CD14-positive monocyte (primary cell): ENCODE results near the gene ST3GAL4. TPM values are rescaled to one million over a fixed set of nuclear protein-coding genes. Genes with fewer than 3 reads are reported as not detected.

ENCODE experiments used
- DNase-seq, 3 donors: peaks; one replicate each; pipeline ENCODE4 v3.0.0-alpha.2; 2011 to 2022
- H2AFZ ChIP-seq: 2 replicates; pipeline ENCODE4 v1.6.0; 2012; ENCODE audit warnings: mild to moderate bottlenecking, low read depth, low read length, inconsistent platforms; ENCODE audit not compliant: insufficient read depth, poor library complexity, severe bottlenecking
- H3K27ac ChIP-seq, 2 donors: 1 replicate in 1 of 2; 2 replicates in 1 of 2; pipeline ENCODE4 v1.5.1; 2012 to 2013; ENCODE audit warnings: low read length in 2 of 2, control low read depth in 1 of 2, inconsistent platforms in 1 of 2, low read depth in 1 of 2, mild to moderate bottlenecking in 1 of 2
- H3K27me3 ChIP-seq, 2 donors: one replicate each; pipeline versions ENCODE4 v1.6.0 to v1.6.1; 2011 to 2013; ENCODE audit warnings: low read length in 2 of 2; ENCODE audit not compliant: control insufficient read depth in 2 of 2, insufficient read depth in 2 of 2
- H3K36me3 ChIP-seq, 2 donors: replicated peaks in 1 of 2; 1 replicate in 1 of 2; 2 replicates in 1 of 2; pipeline versions ENCODE4 v1.5.1 to v1.6.1; 2012 to 2013; ENCODE audit warnings: low read length in 2 of 2, control low read depth in 1 of 2, inconsistent platforms in 1 of 2, mild to moderate bottlenecking in 1 of 2; ENCODE audit not compliant: insufficient read depth in 2 of 2, control insufficient read depth in 1 of 2
- H3K4me1 ChIP-seq, 2 donors: 1 replicate in 1 of 2; 2 replicates in 1 of 2; pipeline versions ENCODE4 v1.5.1 to v1.6.1; 2012 to 2013; ENCODE audit warnings: low read length in 2 of 2, control low read depth in 1 of 2, inconsistent platforms in 1 of 2, mild to moderate bottlenecking in 1 of 2, moderate library complexity in 1 of 2; ENCODE audit not compliant: insufficient read depth in 2 of 2, control insufficient read depth in 1 of 2
- H3K4me2 ChIP-seq: replicated peaks from 2 replicates; pipeline ENCODE3; 2012; ENCODE audit warnings: low read length, moderate library complexity, mild to moderate bottlenecking; ENCODE audit not compliant: poor library complexity, severe bottlenecking; ENCODE audit errors: extremely low read depth
- H3K4me3 ChIP-seq, 3 experiments: fragments of 200-600 bp in 1 of 3; sonication (generic) in 1 of 3; replicated peaks in 1 of 3; 1 replicate in 2 of 3; 2 replicates in 1 of 3; pipeline ENCODE4 v1.5.1; 2011 to 2013; ENCODE audit warnings: low read length in 3 of 3, mild to moderate bottlenecking in 3 of 3, control low read depth in 2 of 3, low read depth in 2 of 3, inconsistent platforms in 1 of 3, moderate library complexity in 1 of 3
- H3K79me2 ChIP-seq: 2 replicates; pipeline ENCODE4 v1.6.0; 2012; ENCODE audit warnings: mild to moderate bottlenecking, control low read depth, inconsistent platforms, low read length, moderate library complexity; ENCODE audit not compliant: insufficient read depth
- H3K9ac ChIP-seq: 2 replicates; pipeline ENCODE4 v1.6.0; 2017; ENCODE audit warnings: low read length, mild to moderate bottlenecking; ENCODE audit not compliant: insufficient read depth, poor library complexity, severe bottlenecking
- H3K9me3 ChIP-seq, 2 donors: replicated peaks in 1 of 2; 1 replicate in 1 of 2; 2 replicates in 1 of 2; pipeline versions ENCODE4 v1.5.1 to v1.6.1; 2012 to 2013; ENCODE audit warnings: low read length in 2 of 2, control low read depth in 1 of 2; ENCODE audit not compliant: control insufficient read depth in 1 of 2, insufficient read depth in 1 of 2
- H4K20me1 ChIP-seq: 2 replicates; pipeline ENCODE4 v1.6.0; 2012; ENCODE audit warnings: mild to moderate bottlenecking, low read length, control low read depth, moderate library complexity; ENCODE audit not compliant: insufficient read depth
- H3K27ac Mint-ChIP-seq, 7 donors: one replicate each; pipeline ENCODE4 v1.8.0; 2020; ENCODE audit warnings: mild to moderate bottlenecking in 7 of 7, mixed read lengths in 7 of 7, moderate library complexity in 6 of 7, inconsistent platforms in 2 of 7
- H3K27me3 Mint-ChIP-seq, 3 donors: one replicate each; pipeline ENCODE4 v1.8.0; 2021 to 2022; ENCODE audit warnings: low read depth in 3 of 3, mild to moderate bottlenecking in 3 of 3, mixed read lengths in 3 of 3, moderate library complexity in 3 of 3, inconsistent platforms in 1 of 3
- H3K36me3 Mint-ChIP-seq, 2 donors: one replicate each; pipeline ENCODE4 v1.8.0; 2020; ENCODE audit warnings: mixed read lengths in 2 of 2, inconsistent platforms in 1 of 2, mild to moderate bottlenecking in 1 of 2
- H3K4me1 Mint-ChIP-seq: one replicate; pipeline ENCODE4 v1.8.0; 2020; ENCODE audit warnings: mild to moderate bottlenecking, mixed read lengths
- H3K4me3 Mint-ChIP-seq, 2 donors: one replicate each; pipeline ENCODE4 v1.8.0; 2020; ENCODE audit warnings: mild to moderate bottlenecking in 2 of 2, mixed read lengths in 2 of 2, moderate library complexity in 1 of 2
- H3K9me3 Mint-ChIP-seq, 7 donors: one replicate each; pipeline ENCODE4 v1.8.0; 2020 to 2022; ENCODE audit warnings: mixed read lengths in 7 of 7, mild to moderate bottlenecking in 6 of 7, moderate library complexity in 6 of 7, inconsistent platforms in 2 of 7
- WGBS: methylation state at CpG from one replicate; pipeline ENCODE4 v1.1.5; 2013; ENCODE audit warnings: missing lambda C conversion rate; ENCODE audit not compliant: insufficient coverage; 5-methylcytosine and 5-hydroxymethylcytosine counted together
- intact Hi-C, 2 donors: fragments of 100-400 bp; cut with micrococcal nuclease; formaldehyde crosslinking; loops; one replicate each; pipeline versions ENCODE4 v1.15.0 to v1.15.1; 2023
- polyA plus RNA-seq, 3 donors: library from polyadenylated mRNA; depleted of rRNA in 1 of 3; unstranded in 2 of 3; stranded (reverse) in 1 of 3; fragments of 300-500 nt in 2 of 3; fragments of >200 nt in 1 of 3; fragmentation: Illumina TruSeq in 2 of 3; gene quantifications; 1 replicate in 2 of 3; 2 replicates in 1 of 3; pipeline ENCODE4 v1.2.3, GENCODE V29; 2012 to 2021
- TF ChIP-seq, protein P1 (sequence below): fragments of 200-600 bp; IDR thresholded peaks from one replicate; pipeline ENCODE4 v1.8.0; 2022; ENCODE audit warnings: antibody characterized with exemption, mild to moderate bottlenecking

ST3GAL4 gene
- polyA plus RNA-seq, 3 donors = 7.8 to 14.3 (median 10.1) TPM

DNA sequence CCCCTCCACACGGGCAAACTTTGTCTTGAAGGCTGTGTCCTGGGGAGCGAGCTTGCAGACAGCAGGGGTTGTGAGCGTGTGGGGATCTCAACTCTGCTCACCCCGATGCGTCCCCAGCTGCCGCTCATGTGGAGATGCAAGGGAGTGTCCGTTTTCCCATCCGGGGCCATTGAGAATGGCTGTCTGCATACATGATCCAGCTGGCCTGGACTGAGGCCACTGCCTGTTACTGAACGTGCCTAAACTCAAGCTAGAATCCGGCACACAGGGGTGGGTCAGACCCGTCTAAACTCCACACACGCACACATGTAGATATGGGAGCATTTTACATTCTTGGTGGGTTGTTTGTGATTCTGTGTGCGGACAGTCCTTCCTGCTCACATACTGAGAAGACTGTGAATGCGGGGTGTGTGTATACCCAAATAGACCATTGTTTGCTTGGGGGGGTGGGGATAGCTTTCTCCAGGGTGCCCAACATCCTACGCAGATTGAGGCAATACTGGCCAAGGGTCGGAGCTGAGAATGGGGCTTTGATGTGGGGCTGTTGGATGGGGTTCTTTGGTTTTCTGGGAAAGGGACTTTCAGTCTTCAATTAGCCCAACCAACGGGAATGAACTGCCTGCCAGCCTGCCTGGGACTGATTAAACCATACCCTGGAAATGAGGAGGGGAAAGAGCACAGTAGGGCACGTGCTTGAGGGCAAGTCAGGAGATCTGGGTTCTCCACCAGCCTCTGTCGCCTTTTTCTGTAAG, 60.4 kb downstream of the ST3GAL4 start:
- peak overlapping the region; percentile 73 for H3K4me2 ChIP-seq
- H3K36me3 ChIP-seq = peaks cover 3 to 41% of the 10 kb centered on the region in 2 donors
- intact Hi-C loops = no loop called here
- 90% methylated on average over 14 of the region's 19 CpGs for WGBS
- H3K27ac ChIP-seq = peak overlapping the region in 1 of 2 donors; percentile 62
- peaks cover 17 to 25% of the 10 kb centered on the region in 2 donors for H3K4me1 ChIP-seq
- H3K27me3 ChIP-seq = no peaks in the 10 kb centered on the region
- DNase-seq = no peak
- H3K9ac ChIP-seq = peak overlapping the region; percentile 69
- H3K4me3 Mint-ChIP-seq = peak overlapping the region; percentile 71 to 83
- TF ChIP-seq, protein P1, sequence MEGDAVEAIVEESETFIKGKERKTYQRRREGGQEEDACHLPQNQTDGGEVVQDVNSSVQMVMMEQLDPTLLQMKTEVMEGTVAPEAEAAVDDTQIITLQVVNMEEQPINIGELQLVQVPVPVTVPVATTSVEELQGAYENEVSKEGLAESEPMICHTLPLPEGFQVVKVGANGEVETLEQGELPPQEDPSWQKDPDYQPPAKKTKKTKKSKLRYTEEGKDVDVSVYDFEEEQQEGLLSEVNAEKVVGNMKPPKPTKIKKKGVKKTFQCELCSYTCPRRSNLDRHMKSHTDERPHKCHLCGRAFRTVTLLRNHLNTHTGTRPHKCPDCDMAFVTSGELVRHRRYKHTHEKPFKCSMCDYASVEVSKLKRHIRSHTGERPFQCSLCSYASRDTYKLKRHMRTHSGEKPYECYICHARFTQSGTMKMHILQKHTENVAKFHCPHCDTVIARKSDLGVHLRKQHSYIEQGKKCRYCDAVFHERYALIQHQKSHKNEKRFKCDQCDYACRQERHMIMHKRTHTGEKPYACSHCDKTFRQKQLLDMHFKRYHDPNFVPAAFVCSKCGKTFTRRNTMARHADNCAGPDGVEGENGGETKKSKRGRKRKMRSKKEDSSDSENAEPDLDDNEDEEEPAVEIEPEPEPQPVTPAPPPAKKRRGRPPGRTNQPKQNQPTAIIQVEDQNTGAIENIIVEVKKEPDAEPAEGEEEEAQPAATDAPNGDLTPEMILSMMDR = no peak
- H3K79me2 ChIP-seq = no peaks in the 10 kb centered on the region
- no peaks in the 10 kb centered on the region for H3K27me3 Mint-ChIP-seq
- H3K36me3 Mint-ChIP-seq = peaks cover 13 to 18% of the 10 kb centered on the region in 2 donors
- H3K9me3 ChIP-seq = no peaks in the 10 kb centered on the region
- peak overlapping the region in 3 of 7 donors; percentile 42 to 87 (median 77) for H3K27ac Mint-ChIP-seq
- no peaks in the 10 kb centered on the region for H3K9me3 Mint-ChIP-seq
- peaks cover 23% of the 10 kb centered on the region for H3K4me1 Mint-ChIP-seq
- H4K20me1 ChIP-seq = no peaks in the 10 kb centered on the region
- peak overlapping the region in 2 of 3 experiments; percentile 36 to 76 for H3K4me3 ChIP-seq
- peak overlapping the region; percentile 82 for H2AFZ ChIP-seq

DNA sequence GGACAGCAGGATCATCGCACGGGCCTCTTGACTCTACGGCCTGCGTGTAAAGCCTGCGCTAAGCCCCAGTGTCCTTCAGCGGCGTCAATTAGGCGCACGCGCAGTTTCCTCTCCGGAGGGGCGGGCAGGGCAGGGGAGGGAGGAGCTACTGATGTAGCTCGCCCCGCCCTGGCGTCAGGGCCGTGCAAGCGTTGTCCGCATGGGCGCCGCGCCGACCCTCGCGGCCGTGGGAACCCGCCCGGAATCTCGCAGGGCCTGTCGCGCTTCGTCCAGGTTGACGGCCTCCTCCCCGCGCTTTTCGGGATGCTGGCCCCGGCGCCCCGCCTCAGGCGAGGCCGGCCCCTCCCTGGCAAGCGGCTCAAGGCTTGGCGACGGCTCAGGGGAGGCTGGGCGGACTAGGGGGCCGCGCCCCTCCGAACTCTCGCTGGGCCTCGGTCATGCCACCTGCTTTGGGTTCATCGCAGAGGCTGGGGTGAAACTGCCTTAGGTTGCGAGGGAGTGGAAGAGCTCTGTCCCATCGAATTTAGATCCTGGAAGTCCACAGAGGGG, 61.1 kb downstream of the ST3GAL4 start:
- Histone ChIP-seq H3K4me2 (peak overlapping the region; percentile 73), H3K36me3 (peaks cover 2 to 34% of the 10 kb centered on the region in 2 donors), H3K9me3 (no peaks in the 10 kb centered on the region), H3K4me3 (peak overlapping the region; percentile 36 to 76 (median 40)), H2AFZ (peak overlapping the region; percentile 82), H3K27ac (peak overlapping the region in 1 of 2 donors; percentile 62), H3K79me2 (no peaks in the 10 kb centered on the region), H3K27me3 (no peaks in the 10 kb centered on the region), H4K20me1 (no peaks in the 10 kb centered on the region), H3K9ac (peak overlapping the region; percentile 69), H3K4me1 (peaks cover 21 to 32% of the 10 kb centered on the region in 2 donors)
- Mint-ChIP-seq H3K27me3 (no peaks in the 10 kb centered on the region), H3K4me1 (peaks cover 30% of the 10 kb centered on the region), H3K27ac (peak overlapping the region in 1 of 7 donors; percentile 87), H3K9me3 (no peaks in the 10 kb centered on the region), H3K36me3 (peaks cover 11 to 16% of the 10 kb centered on the region in 2 donors), H3K4me3 (peak overlapping the region; percentile 71 to 83)
- intact Hi-C loops = no loop called here
- TF ChIP-seq, protein P1 = no peak
- DNase-seq = peak; percentile 81 to 85 (median 84)
- 7% methylated on average over 44 of the region's 52 CpGs for WGBS
